Type B pancreatic cell (in vitro differentiated cells): Measurements from ENCODE around the gene KCNF1. TPM values are rescaled to one million over a fixed set of nuclear protein-coding genes. Genes with fewer than 3 reads are reported as not detected.

Source experiments
- DNase-seq: peaks from one replicate; pipeline ENCODE4 v3.0.0; 2021; ENCODE audit warnings: mixed read lengths; ENCODE audit not compliant: unreplicated experiment; ENCODE audit errors: extremely low spot score
- H3K27ac Mint-ChIP-seq: 2 replicates; pipeline ENCODE4 v1.8.0; 2021; ENCODE audit warnings: mild to moderate bottlenecking, mixed read lengths
- H3K27me3 Mint-ChIP-seq: 2 replicates; pipeline ENCODE4 v1.8.0; 2021; ENCODE audit warnings: mixed read lengths
- H3K36me3 Mint-ChIP-seq: 2 replicates; pipeline ENCODE4 v1.8.0; 2021; ENCODE audit warnings: mixed read lengths
- H3K4me1 Mint-ChIP-seq: one replicate; pipeline ENCODE4 v1.8.0; 2021; ENCODE audit warnings: mixed read lengths; ENCODE audit not compliant: unreplicated experiment
- H3K4me3 Mint-ChIP-seq: 2 replicates; pipeline ENCODE4 v1.8.0; 2021; ENCODE audit warnings: mild to moderate bottlenecking, mixed read lengths
- H3K9me3 Mint-ChIP-seq: 2 replicates; pipeline ENCODE4 v1.8.0; 2021; ENCODE audit warnings: mixed read lengths
- total RNA-seq: library from RNA; stranded (reverse); gene quantifications from 2 replicates; pipeline ENCODE4 v1.2.1, GENCODE V29; 2021; ENCODE audit warnings: low replicate concordance
- TF ChIP-seq, protein P1 (sequence below): fragments of 200-600 bp; sonication (generic); conservative IDR thresholded peaks from 2 replicates; pipeline ENCODE4 v1.5.0; 2021; ENCODE audit warnings: antibody characterized with exemption, mild to moderate bottlenecking

KCNF1 gene
- total RNA-seq, 1 donor from 2014 or later, result 3.6 TPM

DNA sequence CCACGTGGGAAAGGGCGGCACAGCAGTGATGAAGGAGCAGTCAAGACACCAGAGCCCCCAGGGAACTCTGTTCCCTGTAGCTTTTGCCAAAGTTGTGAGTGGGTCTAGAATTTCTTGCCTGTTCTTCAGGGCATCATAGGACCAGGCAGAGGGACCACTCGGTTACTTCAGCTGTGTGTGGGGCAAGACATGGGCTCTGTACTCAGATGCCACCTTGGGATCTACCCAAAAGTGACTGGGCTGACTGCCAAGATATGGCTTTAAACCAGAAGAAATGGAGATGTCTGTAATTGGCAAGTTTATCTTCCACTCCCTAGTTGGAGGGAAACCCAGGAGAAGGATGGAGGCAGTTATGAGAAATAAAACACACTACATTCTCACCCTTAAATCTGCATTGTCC is 29.6 kb downstream of the KCNF1 start:
- DNase-seq, result no peak
- no peak overlapping the region for H3K27ac Mint-ChIP-seq
- no peak overlapping the region for H3K4me3 Mint-ChIP-seq
- TF ChIP-seq, protein P1, sequence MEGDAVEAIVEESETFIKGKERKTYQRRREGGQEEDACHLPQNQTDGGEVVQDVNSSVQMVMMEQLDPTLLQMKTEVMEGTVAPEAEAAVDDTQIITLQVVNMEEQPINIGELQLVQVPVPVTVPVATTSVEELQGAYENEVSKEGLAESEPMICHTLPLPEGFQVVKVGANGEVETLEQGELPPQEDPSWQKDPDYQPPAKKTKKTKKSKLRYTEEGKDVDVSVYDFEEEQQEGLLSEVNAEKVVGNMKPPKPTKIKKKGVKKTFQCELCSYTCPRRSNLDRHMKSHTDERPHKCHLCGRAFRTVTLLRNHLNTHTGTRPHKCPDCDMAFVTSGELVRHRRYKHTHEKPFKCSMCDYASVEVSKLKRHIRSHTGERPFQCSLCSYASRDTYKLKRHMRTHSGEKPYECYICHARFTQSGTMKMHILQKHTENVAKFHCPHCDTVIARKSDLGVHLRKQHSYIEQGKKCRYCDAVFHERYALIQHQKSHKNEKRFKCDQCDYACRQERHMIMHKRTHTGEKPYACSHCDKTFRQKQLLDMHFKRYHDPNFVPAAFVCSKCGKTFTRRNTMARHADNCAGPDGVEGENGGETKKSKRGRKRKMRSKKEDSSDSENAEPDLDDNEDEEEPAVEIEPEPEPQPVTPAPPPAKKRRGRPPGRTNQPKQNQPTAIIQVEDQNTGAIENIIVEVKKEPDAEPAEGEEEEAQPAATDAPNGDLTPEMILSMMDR, result no peak
- H3K9me3 Mint-ChIP-seq, result peaks cover 10% of the 10 kb centered on the region
- H3K36me3 Mint-ChIP-seq, result peaks cover 3% of the 10 kb centered on the region
- H3K4me1 Mint-ChIP-seq, result peaks cover 5% of the 10 kb centered on the region
- H3K27me3 Mint-ChIP-seq, result peaks cover 24% of the 10 kb centered on the region

DNA sequence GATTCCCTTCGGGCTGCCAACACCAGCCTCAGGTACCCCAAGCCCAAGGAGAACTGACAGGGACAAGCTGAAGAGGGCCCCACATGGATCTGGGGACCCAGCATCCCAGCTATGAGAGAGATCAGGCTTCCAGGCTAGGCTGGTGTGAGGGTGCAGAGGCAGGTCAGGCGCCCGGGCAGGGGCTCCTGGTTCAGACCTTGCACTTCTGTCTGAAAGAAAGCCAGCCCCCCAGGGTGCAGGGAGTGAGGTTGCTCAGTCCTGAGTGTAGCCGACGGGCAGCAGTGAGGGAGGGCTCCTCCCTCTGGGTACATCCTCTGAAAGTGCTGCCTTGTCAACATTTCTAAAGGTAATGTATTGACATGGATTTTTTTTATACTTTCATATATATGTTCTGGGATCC is 33.1 kb downstream of the KCNF1 start:
- Mint-ChIP-seq H3K9me3 (no peaks in the 10 kb centered on the region), H3K27ac (no peak overlapping the region), H3K36me3 (no peaks in the 10 kb centered on the region), H3K4me1 (peaks cover 21% of the 10 kb centered on the region), H3K27me3 (peaks cover 25% of the 10 kb centered on the region), H3K4me3 (no peak overlapping the region)
- DNase-seq, result no peak
- TF ChIP-seq, protein P1, result no peak

DNA sequence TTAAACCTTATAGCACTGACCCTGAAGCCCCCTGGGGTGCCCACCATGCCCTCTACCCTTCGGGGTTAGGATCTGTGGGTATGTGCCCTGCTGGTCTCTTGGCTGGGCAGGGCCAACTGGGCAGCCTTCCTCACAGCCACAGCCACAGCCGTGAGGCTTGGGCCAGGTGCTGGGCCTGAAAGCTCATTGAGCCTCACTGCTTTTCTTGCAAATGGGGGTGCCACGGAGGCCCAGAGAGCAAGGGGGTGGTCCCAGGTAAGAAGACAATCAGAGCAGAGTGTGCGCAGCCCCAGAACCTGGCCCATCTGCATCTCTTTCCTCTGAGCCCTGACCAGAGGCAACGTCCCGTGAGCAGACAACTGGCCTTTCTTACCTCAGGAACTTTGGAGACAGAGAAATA is 34.7 kb downstream of the KCNF1 start:
- Mint-ChIP-seq H3K4me3 (no peak overlapping the region), H3K9me3 (peaks cover 5% of the 10 kb centered on the region), H3K27me3 (peaks cover 27% of the 10 kb centered on the region), H3K27ac (no peak overlapping the region), H3K36me3 (no peaks in the 10 kb centered on the region), H3K4me1 (peaks cover 21% of the 10 kb centered on the region)
- TF ChIP-seq, protein P1, result no peak
- DNase-seq, result no peak

DNA sequence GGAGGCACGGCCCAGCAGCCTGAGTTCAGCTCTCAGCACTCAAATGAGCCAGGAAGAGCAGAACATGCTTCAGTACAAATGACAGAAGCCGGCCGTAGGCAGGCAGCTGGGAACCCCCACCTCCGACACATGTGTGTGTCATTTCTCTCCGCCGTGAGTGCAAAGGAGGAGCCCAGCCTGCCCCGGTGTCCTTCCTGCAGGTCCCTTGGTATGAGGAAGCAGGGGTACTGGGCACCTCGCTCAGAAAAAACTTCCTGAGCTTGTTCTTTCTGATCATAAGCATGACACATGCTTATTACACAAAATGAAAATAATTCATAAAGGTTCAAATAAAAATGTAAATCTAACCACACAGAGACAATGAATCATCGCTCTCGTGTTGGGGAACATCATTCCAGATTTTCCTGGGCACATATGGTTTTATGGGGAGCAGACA is 35.3 kb downstream of the KCNF1 start:
- H3K36me3 Mint-ChIP-seq, result no peaks in the 10 kb centered on the region
- TF ChIP-seq, protein P1, result no peak
- H3K4me1 Mint-ChIP-seq, result peaks cover 21% of the 10 kb centered on the region
- H3K4me3 Mint-ChIP-seq, result peak overlapping the region; percentile 32
- H3K9me3 Mint-ChIP-seq, result peaks cover 5% of the 10 kb centered on the region
- DNase-seq, result no peak
- H3K27me3 Mint-ChIP-seq, result peaks cover 27% of the 10 kb centered on the region
- peak overlapping the region; percentile 40 for H3K27ac Mint-ChIP-seq

DNA sequence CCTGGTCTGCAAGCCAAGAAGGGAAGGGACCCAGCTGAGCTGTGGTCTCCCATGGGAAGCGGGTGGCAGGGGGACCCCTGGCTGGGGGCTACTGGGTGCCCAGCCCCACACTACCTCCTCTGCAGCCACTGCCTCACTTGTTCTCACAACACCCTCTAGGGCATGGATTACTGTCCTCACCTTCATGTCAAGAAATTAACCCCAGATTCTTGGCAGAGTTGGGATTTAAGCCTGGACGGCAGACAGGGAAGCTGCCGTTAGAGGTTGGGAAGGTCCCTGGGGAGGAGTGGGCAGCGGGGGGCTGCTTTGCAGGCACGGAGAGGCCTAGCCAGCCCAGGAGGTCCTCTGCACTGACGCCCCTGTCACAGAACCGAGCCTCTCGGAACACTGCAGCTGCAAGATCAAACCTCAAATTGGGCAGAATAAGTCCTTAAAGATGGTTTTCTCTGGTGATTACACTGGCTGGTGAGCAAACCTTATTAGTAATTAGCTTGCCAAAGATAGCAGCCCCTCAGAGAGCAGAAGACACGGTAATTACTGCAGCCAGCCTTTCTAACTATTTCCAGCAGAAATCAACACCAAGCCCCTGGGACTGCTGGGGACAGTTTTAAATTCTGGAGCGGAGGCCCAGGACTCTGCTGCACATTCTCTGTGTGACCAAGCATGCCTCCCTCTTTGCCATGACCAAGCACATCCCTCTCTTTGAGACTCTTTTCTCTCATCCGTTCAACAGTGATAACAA is 35.9 kb downstream of the KCNF1 start:
- peak overlapping the region; percentile 40 for H3K27ac Mint-ChIP-seq

More for the DNA sequence above, 35.9 kb downstream of the KCNF1 start:
- Mint-ChIP-seq H3K4me3 (no peak overlapping the region), H3K9me3 (peaks cover 5% of the 10 kb centered on the region), H3K36me3 (no peaks in the 10 kb centered on the region), H3K27me3 (peaks cover 27% of the 10 kb centered on the region), H3K4me1 (peaks cover 21% of the 10 kb centered on the region)
- DNase-seq, result no peak
- TF ChIP-seq, protein P1, result no peak
